ENCODE results near the gene NCOA7.

Gene NCOA7

GRCh38 chr6:125872259-125872921 lies 81.6 kb downstream of the NCOA7 start:
- Histone ChIP-seq H3K4me3 (replicated peaks; ENCODE audit: insufficient read depth, low read length) (no peak overlapping the region), H3K27ac (replicated peaks) (no peak overlapping the region), H3K27me3 (ENCODE audit: insufficient read depth, poor library complexity, severe bottlenecking) (no peaks in the 10 kb centered on the region)
- TF ChIP-seq SPI1 (IDR thresholded peaks at IDR 0.05; ENCODE audit: borderline replicate concordance, low read depth) (no peak), POLR2AphosphoS5 (IDR thresholded peaks at IDR 0.05; ENCODE audit: low read depth) (no peak), CTCF (IDR thresholded peaks at IDR 0.05; ENCODE audit: insufficient read depth, low read length) (no peak), REST (IDR thresholded peaks at IDR 0.05; ENCODE audit: insufficient replicate concordance, low read depth) (no peak), GABPA (IDR thresholded peaks at IDR 0.05; ENCODE audit: low read depth) (no peak)
- DNase-seq (ENCODE audit: low read depth in 1 of 2, low spot score in 1 of 2): peak in 1 of 2 experiments; percentile 32

- H3K27me3 ChIP-seq (ENCODE audit: insufficient read depth, poor library complexity, severe bottlenecking): no peaks in the 10 kb centered on the region
- H3K27ac ChIP-seq (replicated peaks): no peak overlapping the region
- DNase-seq (ENCODE audit: low read depth in 1 of 2, low spot score in 1 of 2): no peak
- H3K4me3 ChIP-seq (replicated peaks; ENCODE audit: insufficient read depth, low read length): no peak overlapping the region
- TF ChIP-seq SPI1 (IDR thresholded peaks at IDR 0.05; ENCODE audit: borderline replicate concordance, low read depth) (no peak), POLR2AphosphoS5 (IDR thresholded peaks at IDR 0.05; ENCODE audit: low read depth) (no peak), CTCF (IDR thresholded peaks at IDR 0.05; ENCODE audit: insufficient read depth, low read length) (no peak), GABPA (IDR thresholded peaks at IDR 0.05; ENCODE audit: low read depth) (no peak), REST (IDR thresholded peaks at IDR 0.05; ENCODE audit: insufficient replicate concordance, low read depth) (no peak)
Measured at GRCh38 chr6:125882243-125882642, 91.5 kb downstream of the NCOA7 start.

- H3K27ac ChIP-seq (replicated peaks): no peak overlapping the region
- TF ChIP-seq CTCF (IDR thresholded peaks at IDR 0.05; ENCODE audit: insufficient read depth, low read length): no peak
- no peak for TF ChIP-seq SPI1 (IDR thresholded peaks at IDR 0.05; ENCODE audit: borderline replicate concordance, low read depth)
- DNase-seq (ENCODE audit: low read depth in 1 of 2, low spot score in 1 of 2): no peak
- H3K4me3 ChIP-seq (replicated peaks; ENCODE audit: insufficient read depth, low read length): no peak overlapping the region
- H3K27me3 ChIP-seq (ENCODE audit: insufficient read depth, poor library complexity, severe bottlenecking): no peaks in the 10 kb centered on the region
Measured at GRCh38 chr6:125884634-125885371, 94.0 kb downstream of the NCOA7 start.

Data from HL-60 (cell line).